Measurements from ENCODE around the gene BCL2. TPM values are rescaled to one million over a fixed set of nuclear protein-coding genes. Genes with fewer than 3 reads are reported as not detected.

The BCL2 gene
- total and polyA plus RNA-seq, 9 of the 15 experiments (the other 6 are each of a cell fraction or from before 2014, with no cell fraction given), result 0.10 to 1.1 (median 0.65) TPM

- Histone ChIP-seq H3K9me3 (replicated peaks; ENCODE audit: control insufficient read depth, insufficient read depth, low read depth, low read length) (no peaks in the 10 kb centered on the region), H3K4me3 (no peak overlapping the region), H3K4me2 (ENCODE audit: insufficient read depth, low read length) (no peak overlapping the region), H3K9me1 (ENCODE audit: control insufficient read depth, insufficient read depth, low read length) (no peaks in the 10 kb centered on the region), H3K27ac (ENCODE audit: extremely low read depth, low read depth, low read length) (no peak overlapping the region), H3K4me1 (replicated peaks in 1 of 2; ENCODE audit: control insufficient read depth in 2 of 2, insufficient read depth in 2 of 2, low read length in 2 of 2) (no peaks in the 10 kb centered on the region; a peak in 1 of 5 replicates), H3K27me3 (ENCODE audit: control insufficient read depth in 2 of 2, insufficient read depth in 2 of 2, low read length in 2 of 2) (peaks cover 0 to 6% of the 10 kb centered on the region in 2 experiments; a peak in 1 of 5 replicates), H3K79me2 (ENCODE audit: control insufficient read depth, insufficient read depth, low read length) (no peaks in the 10 kb centered on the region), H3K36me3 (ENCODE audit: control insufficient read depth, insufficient read depth, low read length) (no peaks in the 10 kb centered on the region), H4K20me1 (replicated peaks; ENCODE audit: control insufficient read depth, insufficient read depth, low read length) (no peaks in the 10 kb centered on the region), H2AFZ (ENCODE audit: low read depth, low read length) (no peak overlapping the region), H3K9ac (ENCODE audit: insufficient read depth in 1 of 2, low read depth in 2 of 2, low read length in 2 of 2) (no peak overlapping the region)
- TF ChIP-seq ARID4B (CRISPR knock-in tag; IDR thresholded peaks at IDR 0.05) (no peak), ZBTB17 (CRISPR knock-in tag; IDR thresholded peaks at IDR 0.05) (no peak), THRB (CRISPR knock-in tag; conservative IDR thresholded peaks at IDR 0.05) (no peak), ZFP91 (CRISPR knock-in tag; IDR thresholded peaks at IDR 0.05) (no peak), FOXO4 (CRISPR knock-in tag; IDR thresholded peaks at IDR 0.05) (no peak), POLR2B (IDR thresholded peaks at IDR 0.05; ENCODE audit: low read depth, partially characterized antibody) (no peak), KDM4B (IDR thresholded peaks at IDR 0.05; ENCODE audit: borderline replicate concordance in 2 of 2, low read depth in 1 of 2) (no peak), TCFL5 (CRISPR knock-in tag; conservative IDR thresholded peaks at IDR 0.05) (no peak), ZKSCAN1 (IDR thresholded peaks at IDR 0.05; ENCODE audit: low read depth, low read length) (no peak), SIRT6 (IDR thresholded peaks at IDR 0.05; ENCODE audit: low read depth, low read length) (no peak), ZNF24 (IDR thresholded peaks at IDR 0.05) (no peak)
- 21% methylated on average over 2 of the region's 2 CpGs for WGBS (ENCODE audit: insufficient coverage, low coverage, missing lambda C conversion rate)
- ChIA-PET POLR2A (no interaction called here), CTCF (ENCODE audit: low intra/inter-chr PET ratio) (no interaction called here)
- BruUV-seq (replicated peaks), result no TSS peak
- DNase-seq (ENCODE audit: extremely low read depth in 1 of 4, low spot score in 3 of 4) (no peak), FAIRE-seq (no peak), ATAC-seq (no peak)
- in situ Hi-C loops (cut with MboI) (loop anchor here (10.0 kb wide), 1 partner anchor 171 kb away; no protein-coding TSS in a partner anchor), intact Hi-C loops (cut with micrococcal nuclease) (no loop called here)
Observed at GRCh38 chr18:63185984-63186383, 133.6 kb downstream of the BCL2 start.

Data from K562 (cell line).